Neural cell (in vitro differentiated cells): ENCODE data around the gene PSEN1. TPM values are rescaled to one million over a fixed set of nuclear protein-coding genes. Genes with fewer than 3 reads are reported as not detected.

Experiments used
- H2AFZ ChIP-seq: fragments of 200-600, 300-800 bp; sonication (generic), shearing (Covaris generic); 2 replicates; pipeline ENCODE4 v1.6.0; 2014; ENCODE audit warnings: low read depth, mild to moderate bottlenecking, antibody characterized with exemption, low read length, moderate library complexity
- H3F3A ChIP-seq: fragments of 200-600 bp; shearing (Covaris generic); 2 replicates; pipeline ENCODE4 v1.6.1; 2016; ENCODE audit warnings: mild to moderate bottlenecking, moderate library complexity, mixed read lengths, antibody characterized with exemption, low read length; ENCODE audit not compliant: insufficient read depth, poor library complexity, severe bottlenecking
- H3K27ac ChIP-seq: fragments of 200-600, 300-800 bp; sonication (generic), shearing (Covaris generic); 2 replicates; pipeline ENCODE4 v1.5.1; 2014; ENCODE audit warnings: mild to moderate bottlenecking, low read length, moderate library complexity
- H3K27me3 ChIP-seq: fragments of 300-800, 200-600 bp; sonication (generic), shearing (Covaris generic); 2 replicates; pipeline ENCODE4 v1.6.0; 2014; ENCODE audit warnings: mild to moderate bottlenecking, low read depth, low read length, moderate library complexity; ENCODE audit not compliant: insufficient read depth
- H3K36me3 ChIP-seq: fragments of 300-800, 200-600 bp; sonication (generic), shearing (Covaris generic); 2 replicates; pipeline ENCODE4 v1.5.1; 2014; ENCODE audit warnings: mild to moderate bottlenecking, antibody characterized with exemption, low read length, moderate library complexity; ENCODE audit not compliant: insufficient read depth
- H3K4me2 ChIP-seq: fragments of 300-800, 200-600 bp; sonication (generic), shearing (Covaris generic); 2 replicates; pipeline ENCODE4 v1.6.0; 2014; ENCODE audit warnings: mild to moderate bottlenecking, low read length
- H3K4me3 ChIP-seq: fragments of 300-800, 200-600 bp; sonication (generic), shearing (Covaris generic); 2 replicates; pipeline ENCODE4 v1.5.1; 2014; ENCODE audit warnings: mild to moderate bottlenecking, low read length, moderate library complexity
- H3K79me2 ChIP-seq: fragments of 200-600 bp; shearing (Covaris generic); replicated peaks from 2 replicates; pipeline ENCODE4 v1.6.0; 2014; ENCODE audit warnings: mild to moderate bottlenecking, low read length, moderate library complexity; ENCODE audit not compliant: insufficient read depth
- H3K9ac ChIP-seq: fragments of 300-800, 200-600 bp; sonication (generic), shearing (Covaris generic); 2 replicates; pipeline ENCODE4 v1.6.1; 2016; ENCODE audit warnings: mild to moderate bottlenecking, low read length, mixed read lengths
- H3K9me2 ChIP-seq: fragments of 200-600 bp; shearing (Covaris generic); 2 replicates; pipeline ENCODE4 v1.6.1; 2016; ENCODE audit warnings: mild to moderate bottlenecking, low read length, mixed read lengths; ENCODE audit not compliant: insufficient read depth
- H3K9me3 ChIP-seq: fragments of 200-600, 300-800 bp; sonication (generic), shearing (Covaris generic); 2 replicates; pipeline ENCODE4 v1.6.1; 2016; ENCODE audit warnings: mild to moderate bottlenecking, mixed run types, low read length, moderate library complexity, mixed read lengths
- H4K20me1 ChIP-seq: fragments of 200-600 bp; shearing (Covaris generic); 2 replicates; pipeline ENCODE4 v1.6.1; 2016; ENCODE audit warnings: mild to moderate bottlenecking, mixed run types; ENCODE audit not compliant: insufficient read depth
- CTCF ChIP-seq: fragments of 450-650 bp; IDR thresholded peaks from 2 replicates; pipeline ENCODE4 v1.5.1; 2014; ENCODE audit warnings: antibody characterized with exemption, mild to moderate bottlenecking, moderate library complexity; ENCODE audit not compliant: poor library complexity, severe bottlenecking
- EP300 ChIP-seq: fragments of 450-650 bp; conservative IDR thresholded peaks from 2 replicates; pipeline ENCODE4 v1.6.1; 2014; ENCODE audit warnings: antibody characterized with exemption, mild to moderate bottlenecking, moderate library complexity; ENCODE audit not compliant: poor library complexity, severe bottlenecking
- EZH2 ChIP-seq: fragments of 200-600, 300-800 bp; shearing (Covaris generic), sonication (generic); IDR thresholded peaks from 2 replicates; pipeline ENCODE4 v1.6.1; 2014; ENCODE audit warnings: antibody characterized with exemption, low read length, borderline replicate concordance, mild to moderate bottlenecking; ENCODE audit not compliant: insufficient read depth, poor library complexity, severe bottlenecking
- MXI1 ChIP-seq: fragments of 450-650 bp; conservative IDR thresholded peaks from 2 replicates; pipeline ENCODE4 v1.6.1; 2014; ENCODE audit warnings: antibody characterized with exemption, mild to moderate bottlenecking; ENCODE audit not compliant: poor library complexity, severe bottlenecking
- POLR2AphosphoS5 ChIP-seq: IDR thresholded peaks from 2 replicates; pipeline ENCODE4 v1.6.1; 2012
- RAD21 ChIP-seq: fragments of 450-650 bp; conservative IDR thresholded peaks from 2 replicates; pipeline ENCODE4 v1.6.1; 2014; ENCODE audit warnings: antibody characterized with exemption, mild to moderate bottlenecking, moderate library complexity
- REST ChIP-seq: IDR thresholded peaks from 2 replicates; pipeline ENCODE4 v1.6.1; 2012; ENCODE audit warnings: borderline replicate concordance
- SMC3 ChIP-seq: fragments of 450-650 bp; conservative IDR thresholded peaks from 2 replicates; pipeline ENCODE4 v1.6.1; 2014; ENCODE audit warnings: antibody characterized with exemption, mild to moderate bottlenecking, moderate library complexity; ENCODE audit not compliant: poor library complexity
- TAF1 ChIP-seq: IDR thresholded peaks from 2 replicates; pipeline ENCODE4 v1.6.1; 2012; ENCODE audit warnings: low read depth
- polyA plus RNA-seq: library from polyadenylated mRNA; depleted of rRNA; stranded (reverse); fragments of >200 nt; gene quantifications from 2 replicates; pipeline ENCODE4 v1.2.3, GENCODE V29; 2014

Gene PSEN1
- polyA plus RNA-seq, 1 donor from 2014 or later = 40.3 TPM

DNA sequence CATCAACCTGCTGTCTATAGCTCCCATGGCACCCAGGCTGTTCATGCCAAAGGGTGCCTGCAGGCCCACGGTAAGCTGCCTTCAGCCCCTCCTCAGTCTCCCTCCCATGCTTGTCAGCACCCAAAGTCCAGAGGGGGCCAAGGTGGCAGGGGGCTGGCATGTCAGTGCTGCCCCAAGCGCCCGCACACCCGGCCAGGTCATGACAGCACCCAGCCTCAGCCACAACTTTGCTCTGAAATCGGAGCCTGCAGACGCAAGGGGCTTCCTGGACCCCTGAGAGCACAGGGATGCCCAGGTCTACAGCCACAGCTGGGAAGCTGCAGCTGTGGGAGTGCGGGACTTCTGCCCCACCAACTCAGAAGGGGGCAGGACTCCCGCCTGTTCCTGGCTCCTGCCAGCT lies 72.5 kb downstream of the PSEN1 start:
- H2AFZ ChIP-seq = no peak overlapping the region
- H3K79me2 ChIP-seq = no peaks in the 10 kb centered on the region
- no peak overlapping the region for H3K4me3 ChIP-seq
- no peaks in the 10 kb centered on the region for H3F3A ChIP-seq
- no peak overlapping the region for H3K4me2 ChIP-seq
- H4K20me1 ChIP-seq = no peaks in the 10 kb centered on the region
- H3K9me3 ChIP-seq = no peaks in the 10 kb centered on the region
- no peak for TF ChIP-seq CTCF
- no peaks in the 10 kb centered on the region for H3K9me2 ChIP-seq
- H3K27me3 ChIP-seq = no peaks in the 10 kb centered on the region
- no peak overlapping the region for H3K9ac ChIP-seq
- no peak overlapping the region for H3K27ac ChIP-seq
- peaks cover 23% of the 10 kb centered on the region for H3K36me3 ChIP-seq

DNA sequence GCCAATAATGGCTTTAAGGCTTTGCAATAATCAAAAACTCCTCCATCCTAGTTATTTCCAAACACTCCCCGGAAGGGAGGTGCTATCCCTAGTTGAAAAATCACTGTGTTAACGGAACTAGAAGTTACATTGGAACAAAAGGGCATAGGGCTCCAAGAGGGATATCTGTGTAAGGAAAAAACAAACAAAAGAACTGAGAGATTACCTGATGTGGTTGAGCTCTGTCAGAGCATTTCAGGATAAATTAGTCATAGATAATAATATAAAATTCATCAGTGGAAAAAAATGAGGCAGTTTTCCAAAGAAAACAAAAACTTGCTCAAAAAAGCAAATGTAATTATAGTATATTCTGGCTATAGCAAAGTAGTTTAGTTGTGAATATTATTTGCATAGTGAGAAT lies 73.6 kb downstream of the PSEN1 start:
- Histone ChIP-seq H3K36me3 (peaks cover 24% of the 10 kb centered on the region), H4K20me1 (no peaks in the 10 kb centered on the region), H2AFZ (no peak overlapping the region), H3K79me2 (no peaks in the 10 kb centered on the region), H3F3A (no peaks in the 10 kb centered on the region), H3K4me3 (no peak overlapping the region), H3K27me3 (no peaks in the 10 kb centered on the region), H3K4me2 (no peak overlapping the region), H3K9me3 (no peaks in the 10 kb centered on the region), H3K27ac (no peak overlapping the region), H3K9ac (no peak overlapping the region), H3K9me2 (no peaks in the 10 kb centered on the region)
- TF ChIP-seq SMC3 (no peak), EZH2 (no peak), RAD21 (no peak), EP300 (no peak), MXI1 (no peak), REST (no peak), POLR2AphosphoS5 (no peak), TAF1 (no peak), CTCF (no peak)
